ELR (cell line): ENCODE data around the gene SRPK1.

Source experiments
- DNase-seq: peaks from one replicate; pipeline ENCODE4 v3.0.0-alpha.2; 2015; ENCODE audit warnings: low read depth

The SRPK1 gene

DNA sequence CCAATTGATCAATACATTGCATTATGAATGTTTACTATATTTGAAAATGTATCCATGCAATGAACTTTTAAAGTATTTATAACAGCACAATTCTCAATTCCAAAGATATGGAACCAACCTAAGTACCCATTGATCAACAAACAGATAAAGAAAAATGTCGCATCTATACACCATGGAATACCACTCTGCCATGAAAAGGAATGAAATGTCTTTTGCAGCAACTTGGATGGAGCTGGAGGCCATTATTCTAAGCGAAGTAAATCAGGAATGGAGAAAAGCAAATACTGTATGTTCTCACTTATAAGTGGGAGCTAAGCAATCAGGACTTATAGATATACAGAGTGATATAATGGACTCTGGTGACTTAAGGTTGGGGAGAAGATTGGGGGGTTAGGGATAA lies 22.9 kb downstream of the SRPK1 start:
- DNase-seq = no peak

DNA sequence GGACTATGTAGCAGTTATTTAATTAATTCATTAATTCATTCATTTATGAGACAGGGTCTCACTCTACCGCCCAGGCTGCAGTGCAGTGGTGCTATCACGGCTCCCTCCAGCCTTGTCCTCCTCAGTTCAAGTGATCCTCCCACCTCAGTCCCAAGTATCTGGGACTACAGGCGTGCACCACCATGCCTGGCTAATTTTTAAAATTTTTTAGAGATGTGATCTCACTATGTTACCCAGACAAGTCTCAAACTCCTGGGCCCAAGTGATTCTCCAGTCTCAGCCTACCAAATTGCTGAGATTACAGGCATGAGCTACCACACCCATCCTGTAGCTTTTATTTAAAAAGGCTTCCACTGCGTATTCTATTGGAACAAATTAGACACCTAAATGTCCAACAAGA lies 23.4 kb downstream of the SRPK1 start:
- DNase-seq = no peak

DNA sequence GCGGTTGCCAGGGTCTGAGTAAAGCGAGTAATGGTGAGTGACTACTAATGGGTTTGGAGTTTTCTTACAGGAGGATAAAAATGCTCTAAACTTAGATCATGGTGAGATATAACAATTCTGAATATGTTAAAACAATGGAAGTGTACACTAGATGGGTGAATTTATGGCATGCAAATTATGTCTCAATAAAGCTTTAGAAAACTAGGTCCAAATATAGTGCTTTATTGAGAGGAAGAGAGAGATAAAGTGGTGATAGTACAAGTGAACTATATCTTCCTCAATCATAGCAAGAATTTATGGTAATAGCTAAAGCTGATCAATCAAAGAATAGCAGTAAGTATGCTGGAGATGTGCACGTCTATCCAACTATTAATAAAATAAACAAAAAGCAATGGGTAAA lies 23.9 kb downstream of the SRPK1 start:
- DNase-seq = no peak

DNA sequence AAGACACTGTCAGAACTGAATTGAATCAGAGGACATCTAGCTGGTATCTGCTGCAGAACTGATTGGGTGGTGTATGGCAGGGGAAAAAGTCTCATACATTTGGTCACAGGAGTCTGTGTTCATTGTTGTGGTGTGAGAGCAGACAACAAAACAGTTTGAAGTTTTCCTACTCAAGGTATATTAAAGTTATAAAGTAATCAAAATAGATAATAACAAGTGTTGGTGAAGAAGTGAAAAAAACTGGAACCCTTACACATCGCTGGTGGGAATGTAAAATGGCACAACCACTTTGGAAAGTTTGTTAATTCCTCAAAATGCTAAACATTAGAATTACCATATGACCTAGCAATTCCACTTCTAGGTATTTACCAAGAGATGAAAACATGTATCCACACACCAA lies 24.7 kb downstream of the SRPK1 start:
- DNase-seq = no peak

DNA sequence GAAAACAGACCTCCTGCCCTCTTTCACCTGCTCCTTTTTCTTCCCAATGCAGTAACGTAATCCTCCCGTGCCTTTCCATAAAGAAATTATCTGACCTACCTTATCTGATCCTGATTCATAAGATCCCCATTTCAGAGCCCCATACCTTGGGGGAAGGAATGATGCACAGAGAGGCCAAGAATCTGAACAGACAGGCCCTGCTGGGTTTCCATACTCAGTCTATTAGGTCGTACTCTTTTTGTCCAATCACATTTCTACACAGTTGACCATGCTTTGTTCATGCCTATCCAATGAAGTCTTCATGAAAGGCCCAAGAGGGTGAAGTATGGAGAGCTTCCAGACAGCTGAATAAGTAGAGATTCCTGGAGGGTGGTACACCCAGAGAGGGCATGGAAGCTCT lies 25.3 kb downstream of the SRPK1 start:
- DNase-seq = no peak

DNA sequence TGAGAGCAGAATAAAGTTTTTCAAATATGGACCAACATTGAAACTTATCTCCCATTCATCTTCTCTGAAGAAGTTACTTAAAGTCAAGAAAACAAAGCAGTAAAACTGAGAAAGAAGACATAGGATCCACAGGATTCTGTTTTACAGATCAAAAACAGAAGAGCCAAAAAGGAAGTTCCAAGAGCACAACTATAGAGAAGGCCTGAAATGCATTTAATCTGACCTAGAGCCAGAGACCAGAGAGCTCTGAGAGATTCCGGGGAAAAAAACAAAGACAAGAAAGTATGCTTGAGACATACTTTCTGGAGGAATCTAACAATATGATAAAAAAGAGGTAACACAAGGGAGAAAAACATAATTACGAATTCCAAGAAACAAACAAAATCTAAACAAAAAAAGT lies 26.1 kb downstream of the SRPK1 start:
- DNase-seq = no peak

DNA sequence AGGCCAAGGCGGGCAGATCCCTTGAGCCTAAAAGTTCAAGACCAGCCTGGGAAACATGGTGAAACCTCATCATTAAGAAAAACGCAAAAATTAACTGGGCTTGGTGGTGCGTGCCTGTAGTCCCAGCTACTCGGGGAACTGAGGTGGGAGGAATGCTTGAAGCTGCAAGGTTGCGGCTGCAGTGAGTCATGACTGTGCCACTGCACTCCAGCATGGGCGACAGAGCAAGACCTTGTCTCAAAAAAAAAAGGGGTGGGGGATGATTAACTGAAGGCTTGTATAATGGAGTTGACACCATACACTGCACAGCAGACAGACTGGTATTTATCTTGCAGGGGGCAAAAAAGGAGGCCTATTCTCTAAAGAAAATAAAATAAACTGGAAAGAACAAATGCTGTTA lies 27.7 kb downstream of the SRPK1 start:
- peak; percentile 22 for DNase-seq

DNA sequence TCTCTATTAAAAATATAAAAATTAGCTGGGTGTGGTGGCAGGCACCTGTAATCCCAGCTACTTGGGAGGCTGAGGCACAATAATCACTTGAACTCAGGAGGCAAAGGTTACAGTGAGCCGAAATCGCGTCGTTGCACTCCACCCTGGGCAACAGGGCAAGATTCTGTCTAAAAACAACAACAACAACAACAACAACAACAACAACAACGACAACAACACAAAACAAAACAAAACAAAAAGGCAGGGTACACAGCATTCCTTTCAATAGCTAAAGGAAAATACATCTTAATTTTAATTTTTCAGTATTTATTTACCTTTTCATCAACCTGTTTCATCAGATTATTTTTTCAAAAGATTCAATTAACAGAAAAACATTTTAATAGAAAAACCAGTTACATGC lies 28.4 kb downstream of the SRPK1 start:
- DNase-seq = no peak

DNA sequence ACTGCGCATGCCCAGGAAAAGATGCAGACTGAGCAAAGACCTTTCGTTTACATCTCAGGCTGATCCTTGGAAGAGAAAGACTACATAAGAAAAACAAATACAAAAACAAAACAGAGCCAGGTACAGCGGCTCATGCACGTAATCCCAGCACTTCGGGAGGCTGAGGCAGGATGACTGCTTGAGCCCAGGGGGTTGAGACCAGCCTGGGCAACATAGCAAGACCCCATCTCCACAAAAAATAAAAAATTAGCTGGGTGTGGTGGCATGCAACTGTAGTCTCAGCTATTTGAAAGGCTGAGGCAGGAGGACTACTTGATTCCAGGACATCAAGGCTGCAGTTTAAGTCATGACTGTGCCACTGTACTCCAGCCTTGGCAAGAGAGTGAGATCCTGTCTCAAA lies 41.7 kb downstream of the SRPK1 start:
- DNase-seq = no peak

DNA sequence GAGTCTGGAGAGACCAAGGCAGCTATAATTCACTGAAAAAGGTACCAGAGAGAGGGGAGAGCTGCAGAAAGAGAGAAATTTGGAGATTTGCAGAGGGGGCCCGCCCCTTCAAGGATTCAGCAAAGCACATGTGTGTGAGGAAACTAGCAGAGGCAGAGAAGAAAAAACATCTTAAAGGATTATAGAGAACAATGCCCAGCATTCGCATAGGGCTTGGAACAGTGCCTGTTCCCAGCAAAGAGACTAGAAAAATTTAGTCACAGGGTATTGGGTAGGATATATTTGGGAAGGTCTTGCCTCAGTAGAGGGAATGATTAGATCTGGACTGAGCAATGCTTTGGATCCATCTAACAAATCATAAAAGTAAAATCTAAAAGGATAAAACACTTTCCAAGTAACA lies 44.0 kb downstream of the SRPK1 start:
- DNase-seq = no peak

DNA sequence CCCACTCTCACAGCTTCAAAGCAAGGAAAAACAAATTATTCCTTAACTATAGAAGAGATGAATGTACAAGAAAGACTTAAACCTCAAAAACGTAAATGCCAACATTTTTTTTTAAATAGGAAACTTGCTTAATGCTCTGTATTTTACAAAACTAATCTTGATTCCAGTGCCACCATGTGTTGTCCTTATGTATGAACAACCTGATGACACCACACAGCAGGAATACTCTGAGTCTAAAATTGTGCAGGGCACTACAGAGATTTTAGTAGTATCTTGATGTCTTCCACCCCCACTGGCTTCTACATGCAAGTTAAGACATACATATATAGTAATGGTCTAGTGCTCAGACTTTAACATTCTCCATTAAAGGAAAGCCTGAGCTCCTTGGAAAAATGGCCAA lies 46.2 kb downstream of the SRPK1 start:
- DNase-seq = no peak

DNA sequence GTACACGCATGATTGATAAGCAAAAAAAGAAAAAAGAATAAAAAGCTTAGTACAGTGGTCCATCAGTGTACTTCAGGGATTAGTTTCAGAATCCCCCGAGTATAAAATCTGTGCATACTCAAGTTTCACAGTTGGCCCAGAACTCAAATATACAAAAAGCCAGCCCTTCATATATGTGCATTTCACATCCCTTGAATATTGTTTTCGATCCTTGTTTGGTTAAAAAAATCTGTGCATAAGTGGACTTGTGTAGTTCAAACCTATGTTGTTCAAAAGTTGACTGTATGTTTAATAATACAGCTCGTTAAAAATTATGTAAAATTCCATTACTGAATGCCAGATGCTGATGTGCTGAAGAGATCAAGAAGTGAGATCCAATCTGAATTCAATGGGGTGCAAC lies 61.5 kb downstream of the SRPK1 start:
- DNase-seq = no peak

DNA sequence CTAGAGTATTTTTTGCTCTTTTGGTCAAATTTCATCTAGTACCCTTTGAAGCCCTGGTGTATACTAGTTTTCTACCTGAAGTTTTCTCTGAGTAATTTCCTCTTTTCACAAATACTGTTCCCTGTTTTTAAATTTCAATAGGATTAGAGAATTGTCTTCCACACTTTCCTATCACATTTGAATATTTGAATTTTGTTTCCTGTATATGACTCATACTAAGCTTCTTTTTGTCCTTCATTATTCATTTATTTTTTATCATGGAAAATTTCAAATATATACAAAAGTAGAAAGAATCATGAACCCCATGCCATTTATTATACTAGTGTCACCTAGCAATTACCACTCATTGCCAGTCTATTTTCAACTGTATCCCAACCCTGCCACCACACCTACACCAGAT lies 63.0 kb downstream of the SRPK1 start:
- DNase-seq = no peak

DNA sequence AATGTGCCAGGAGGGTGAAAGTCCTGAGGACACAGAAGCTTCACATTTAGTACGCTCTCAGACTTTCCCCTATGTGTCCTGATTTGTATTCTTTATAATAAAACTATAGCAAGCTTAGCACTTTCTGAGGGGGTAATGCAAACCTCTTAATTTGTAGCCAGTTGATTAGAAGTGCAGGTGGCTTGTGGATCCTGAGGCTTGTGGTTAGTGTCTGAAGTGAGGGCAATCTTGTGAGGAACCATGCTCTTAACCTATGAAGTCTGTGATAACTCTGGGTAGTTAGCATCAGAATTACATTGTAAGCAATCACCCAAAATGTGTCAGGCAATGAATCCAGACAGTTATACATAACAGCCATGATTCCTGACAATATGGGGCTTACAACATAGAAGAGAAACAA lies 64.6 kb downstream of the SRPK1 start:
- DNase-seq = no peak

DNA sequence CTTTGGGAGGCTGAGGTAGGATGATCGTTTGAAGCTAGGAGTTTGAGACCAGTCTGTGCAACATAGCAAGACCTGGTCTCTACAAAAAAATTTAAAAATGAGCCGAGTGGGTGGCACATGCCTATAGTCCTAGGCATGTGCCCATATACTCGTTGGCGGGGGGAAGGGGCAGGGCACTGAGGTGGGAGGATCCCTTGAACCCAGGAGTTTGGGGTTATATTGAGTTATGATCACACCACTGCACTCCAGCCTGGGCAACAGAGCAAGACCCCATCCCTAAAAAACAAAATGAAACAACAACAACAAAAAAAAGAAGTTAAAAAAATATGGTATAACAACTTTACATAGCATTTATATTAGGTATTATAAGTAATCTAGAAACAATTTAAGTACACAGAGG lies 67.9 kb downstream of the SRPK1 start:
- DNase-seq = no peak

DNA sequence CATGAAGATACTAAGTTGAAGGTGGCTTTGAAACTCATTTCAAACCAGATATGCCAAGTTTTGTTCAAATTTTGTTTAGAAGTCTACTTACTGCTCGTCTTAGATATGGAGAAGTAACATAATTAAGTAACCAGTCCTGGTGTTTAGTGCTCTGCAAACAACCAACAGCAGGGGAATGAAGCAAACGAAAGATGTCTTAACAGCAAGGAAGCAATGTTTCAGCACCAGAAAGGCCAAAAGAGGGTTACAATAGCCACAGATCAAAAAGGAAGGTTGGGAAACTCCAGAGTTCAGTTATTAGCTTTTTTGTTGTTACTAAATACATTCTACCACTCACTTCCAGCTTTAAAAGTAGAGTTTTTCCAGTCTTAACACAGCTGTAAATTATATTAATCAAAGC lies 70.7 kb downstream of the SRPK1 start:
- no peak for DNase-seq

DNA sequence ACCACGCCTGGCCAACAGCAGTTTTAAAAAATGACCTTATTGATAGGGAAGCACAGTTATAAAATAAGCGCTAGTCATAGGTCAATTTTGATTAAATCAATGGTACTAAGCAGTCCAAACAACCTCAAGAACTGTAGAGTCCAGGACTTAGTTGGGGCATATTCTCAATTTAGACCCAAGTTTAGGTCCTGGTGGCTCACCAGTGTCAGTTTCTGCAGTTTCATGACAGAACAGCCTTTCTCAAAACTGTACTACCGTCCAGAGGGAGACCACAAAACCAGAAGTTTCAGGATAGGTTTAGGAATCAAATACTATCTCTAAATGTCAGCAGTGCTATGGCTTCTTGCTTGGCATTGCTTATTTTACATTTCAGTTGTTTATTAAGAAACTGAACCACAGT lies 76.6 kb downstream of the SRPK1 start:
- no peak for DNase-seq

DNA sequence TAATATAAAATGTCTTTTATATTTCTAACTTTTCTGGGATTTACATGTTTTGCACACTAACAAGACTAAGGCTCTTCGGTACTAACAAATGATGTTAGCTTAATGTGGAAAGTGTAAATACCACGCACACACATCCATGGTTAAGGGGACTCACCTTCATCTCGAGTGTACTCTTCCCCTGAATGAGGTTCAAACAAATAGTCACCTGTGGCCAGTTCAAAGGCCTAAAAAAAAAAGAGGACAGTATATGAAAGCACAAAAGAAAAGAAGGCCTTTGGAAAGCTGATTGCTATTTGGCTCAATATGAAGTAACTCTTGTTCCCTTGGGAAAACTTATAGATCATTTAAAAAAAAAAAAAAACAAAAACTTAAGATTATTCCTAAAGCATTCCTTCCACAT lies 78.5 kb downstream of the SRPK1 start:
- no peak for DNase-seq

DNA sequence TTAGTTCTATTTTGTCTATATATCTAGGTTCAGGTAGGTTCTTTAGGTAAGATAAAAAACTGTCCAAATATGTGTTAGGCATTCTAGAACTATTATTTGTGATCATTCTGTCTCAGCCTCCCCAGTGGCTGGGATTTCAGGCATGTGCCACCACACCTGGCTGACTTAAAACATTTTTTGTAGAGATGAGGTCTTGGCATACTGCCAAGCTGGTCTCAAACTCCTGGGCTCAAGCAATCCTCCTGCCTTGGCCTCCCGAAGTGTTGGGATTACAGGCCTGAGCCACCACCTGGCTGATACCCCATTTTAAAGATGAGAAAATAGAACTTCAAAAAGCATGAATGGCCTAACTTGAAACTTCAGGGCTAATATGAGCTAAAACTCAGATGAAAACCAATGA lies 81.9 kb downstream of the SRPK1 start:
- DNase-seq = no peak

DNA sequence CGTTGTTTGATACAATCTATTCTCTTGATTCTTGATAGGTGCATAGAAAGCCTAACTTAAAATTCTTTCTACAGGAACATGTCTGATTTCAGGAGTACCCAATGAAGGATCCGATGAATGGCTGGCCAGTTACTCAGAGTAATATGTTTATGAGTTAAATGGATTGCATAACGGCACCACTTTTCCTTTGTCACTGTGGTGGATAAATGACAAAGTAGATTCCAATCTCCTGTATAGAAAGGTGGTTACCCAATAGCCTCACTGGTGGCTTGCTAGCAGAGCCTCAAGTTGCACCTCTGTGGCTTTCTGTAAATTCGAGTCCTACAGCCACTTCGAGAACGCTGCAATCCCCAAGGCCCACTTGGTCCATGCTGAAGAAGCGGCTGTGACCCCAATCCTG lies 87.4 kb downstream of the SRPK1 start:
- DNase-seq = peak; percentile 48

DNA sequence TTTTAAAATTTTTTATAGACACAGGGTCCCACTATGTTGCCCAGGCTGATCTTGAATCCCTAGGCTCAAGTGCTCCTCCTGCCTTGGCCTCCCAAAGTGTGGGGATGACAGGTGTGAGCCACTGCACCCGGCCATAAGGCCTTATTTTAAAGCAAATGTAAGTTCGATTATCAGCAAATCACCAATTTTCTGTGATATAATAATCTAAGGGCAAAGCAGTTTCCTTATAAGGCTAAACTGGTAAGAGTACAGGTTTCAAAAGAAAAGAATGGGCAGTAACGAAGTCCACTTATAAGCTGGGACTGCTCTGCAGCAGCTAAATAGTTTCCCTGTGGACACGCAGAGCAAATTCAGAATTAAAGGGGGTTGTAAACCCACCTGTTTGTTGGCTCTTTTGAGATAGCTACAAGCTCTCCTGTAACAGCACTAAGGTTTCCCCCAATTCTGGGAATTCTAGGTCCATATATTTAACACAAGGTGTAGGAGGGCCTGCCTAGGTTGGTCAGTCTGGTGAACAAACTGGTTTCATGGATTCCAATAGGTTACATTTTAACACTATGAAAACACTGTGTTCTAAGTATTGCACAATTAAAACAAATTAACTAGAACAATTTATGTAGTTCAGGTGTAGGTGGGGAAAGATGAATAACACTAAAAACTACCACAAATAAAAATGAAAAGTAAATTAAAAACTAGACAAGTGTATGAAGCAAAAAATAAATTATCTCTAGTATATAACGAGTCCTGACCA lies 89.5 kb downstream of the SRPK1 start:
- DNase-seq = no peak

DNA sequence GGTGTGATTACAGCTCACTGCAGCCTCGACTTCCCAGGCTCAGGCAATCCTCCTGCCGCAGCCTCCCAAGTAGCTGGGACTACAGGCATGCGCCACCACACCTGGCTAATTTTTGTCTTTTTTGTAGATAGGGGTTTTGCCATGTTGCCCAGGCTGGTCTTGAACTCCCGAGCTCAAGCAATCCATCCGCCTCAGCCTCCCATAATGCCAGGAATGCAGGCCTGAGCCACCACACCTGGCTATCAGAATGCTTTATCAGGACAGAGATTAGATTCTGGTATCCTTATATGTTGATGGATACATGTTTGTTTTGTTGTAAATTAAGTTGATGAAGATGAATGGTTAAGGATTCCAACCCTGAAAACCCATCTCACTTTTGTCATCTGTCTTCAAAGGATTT lies 91.6 kb downstream of the SRPK1 start:
- DNase-seq = no peak

DNA sequence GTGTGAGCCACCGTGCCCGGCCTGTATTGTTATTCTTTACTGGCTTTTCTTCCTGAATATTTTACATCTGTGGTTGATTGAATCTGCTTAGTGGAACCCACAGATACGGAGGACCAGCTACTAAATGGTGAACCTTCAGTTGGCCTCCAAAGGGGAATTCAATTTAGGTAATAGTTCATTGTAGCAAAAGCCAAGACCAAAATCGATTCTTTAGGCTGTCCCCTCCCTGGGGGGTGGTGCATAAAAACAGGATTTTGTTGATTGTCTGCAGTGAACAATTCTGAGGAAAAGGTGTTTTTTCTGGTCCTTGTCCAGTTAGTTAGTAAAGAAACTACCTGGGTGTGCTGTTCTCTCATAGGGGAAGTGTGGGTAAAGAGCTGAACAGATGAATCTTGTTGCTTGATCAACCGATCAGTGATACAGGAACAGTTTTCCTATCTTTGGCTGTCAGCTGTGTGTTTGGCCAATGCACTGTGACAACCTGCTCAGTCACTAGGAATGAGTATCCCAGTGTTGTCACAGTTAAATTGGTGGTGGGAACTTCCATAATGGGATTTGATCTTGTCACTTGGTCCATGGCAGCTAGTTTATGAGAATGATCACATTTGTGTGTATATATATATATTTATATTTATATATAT lies 96.2 kb downstream of the SRPK1 start:
- DNase-seq = no peak

DNA sequence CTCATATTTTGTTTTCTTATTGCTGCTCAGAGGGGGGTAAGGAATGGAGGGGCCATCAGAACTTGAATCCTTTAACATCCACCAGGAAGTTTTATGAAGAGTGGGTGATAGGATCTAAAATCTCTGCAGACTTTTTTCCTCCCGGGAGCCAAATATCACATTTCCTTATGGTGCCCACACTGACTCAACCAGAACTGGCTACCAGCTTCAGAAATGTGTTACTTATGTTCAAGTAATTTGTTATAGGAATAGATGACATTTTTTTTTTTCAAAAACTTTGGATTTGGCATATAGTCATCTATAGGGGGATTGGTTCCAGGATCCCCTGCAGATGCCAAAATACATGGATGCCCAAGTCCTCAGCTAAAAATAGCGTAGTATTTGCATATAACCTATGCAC lies 97.3 kb downstream of the SRPK1 start:
- no peak for DNase-seq
